Left lung (tissue), 10 donors: ENCODE data around the gene NEB. TPM values are rescaled to one million over a fixed set of nuclear protein-coding genes. Genes with fewer than 3 reads are reported as not detected.

ENCODE experiments used
- ATAC-seq: fragments of 200-7000 bp; cut with Tn5 transposase; one replicate; pipeline ENCODE4 v1.9.1; 2020; ENCODE audit warnings: moderate library complexity
- DNase-seq, 4 donors: peaks; one replicate each; pipeline ENCODE4 v3.0.0-alpha.2; 2013 to 2020
- H3K27ac ChIP-seq, 2 donors: fragments of 200-600 bp; sonication (generic) in 1 of 2; one replicate each; pipeline versions ENCODE4 v1.5.0 to v1.8.0; 2020 to 2021
- H3K27me3 ChIP-seq, 2 donors: fragments of 200-600 bp; sonication (generic) in 1 of 2; one replicate each; pipeline versions ENCODE4 v1.5.0 to v1.8.0; 2020 to 2021
- H3K36me3 ChIP-seq, 2 donors: fragments of 200-600 bp; sonication (generic) in 1 of 2; one replicate each; pipeline versions ENCODE4 v1.5.0 to v1.8.0; 2020 to 2021
- H3K4me1 ChIP-seq, 2 donors: fragments of 200-600 bp; one replicate each; pipeline ENCODE4 v1.8.0; 2021
- H3K4me3 ChIP-seq, 2 donors: fragments of 200-600 bp; sonication (generic) in 1 of 2; one replicate each; pipeline versions ENCODE4 v1.5.0 to v1.8.0; 2020 to 2021; ENCODE audit warnings: mild to moderate bottlenecking in 1 of 2
- H3K9me3 ChIP-seq, 2 donors: fragments of 200-600 bp; sonication (generic) in 1 of 2; one replicate each; pipeline versions ENCODE4 v1.5.0 to v1.8.0; 2020 to 2021
- intact Hi-C, 2 donors: fragments of 100-400 bp; cut with DNase I; formaldehyde crosslinking; loops; one replicate each; pipeline versions ENCODE4 v1.11.2 to v1.14.2; 2022
- polyA plus RNA-seq, 6 donors: library from polyadenylated mRNA; unstranded; fragments of 120-200 nt; gene quantifications; one replicate each; pipeline ENCODE4 v1.2.1, GENCODE V29; 2013; ENCODE audit not compliant: insufficient read length in 6 of 6
- total RNA-seq, 2 donors: library from RNA; stranded (reverse); fragmentation: NEBNext Ultra II Directional; extraction: Animal tissue kit (Norgen Biotek cat#: 25700); gene quantifications; one replicate each; pipeline ENCODE4 v1.2.1, GENCODE V29; 2021
- TF ChIP-seq, protein P1 (sequence below), 2 donors: fragments of 200-600 bp; sonication (generic) in 1 of 2; IDR thresholded peaks; one replicate each; pipeline versions ENCODE4 v1.5.0 to v1.8.0; 2021; ENCODE audit warnings: antibody characterized with exemption in 2 of 2
- donor health status: DM: no; HTN: yes; CAD: no.
- donor health status: DM: no; HTN: no; CAD: no.

Gene NEB
- total and polyA plus RNA-seq, 8 donors, result 1.3 to 9.7 (median 6.6) TPM

DNA sequence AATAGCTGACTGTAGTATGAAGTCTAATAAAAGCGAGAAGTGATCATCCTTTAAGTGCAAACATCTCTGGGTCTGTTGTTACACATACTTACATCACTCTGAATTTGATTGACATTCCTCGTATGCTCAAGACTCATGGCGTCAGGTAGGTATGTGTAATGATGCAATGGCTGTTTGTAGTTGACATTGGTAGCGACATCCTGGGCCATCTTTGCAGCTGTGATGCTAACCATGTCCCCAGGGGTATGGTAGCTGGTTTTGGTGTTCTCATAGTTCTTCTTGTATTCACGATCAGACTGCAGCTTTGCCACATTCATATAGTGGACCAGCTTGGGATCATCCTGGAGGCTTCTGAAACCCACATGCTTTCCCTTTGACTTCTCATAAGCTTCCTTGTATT is 62.0 kb downstream of the NEB start:
- DNase-seq, result no peak
- Histone ChIP-seq H3K36me3 (no peaks in the 10 kb centered on the region), H3K27ac (no peak overlapping the region), H3K4me3 (no peak overlapping the region), H3K4me1 (no peaks in the 10 kb centered on the region), H3K27me3 (no peaks in the 10 kb centered on the region), H3K9me3 (no peaks in the 10 kb centered on the region)
- ATAC-seq, result no peak
- intact Hi-C loops, result no loop called here
- TF ChIP-seq, protein P1, sequence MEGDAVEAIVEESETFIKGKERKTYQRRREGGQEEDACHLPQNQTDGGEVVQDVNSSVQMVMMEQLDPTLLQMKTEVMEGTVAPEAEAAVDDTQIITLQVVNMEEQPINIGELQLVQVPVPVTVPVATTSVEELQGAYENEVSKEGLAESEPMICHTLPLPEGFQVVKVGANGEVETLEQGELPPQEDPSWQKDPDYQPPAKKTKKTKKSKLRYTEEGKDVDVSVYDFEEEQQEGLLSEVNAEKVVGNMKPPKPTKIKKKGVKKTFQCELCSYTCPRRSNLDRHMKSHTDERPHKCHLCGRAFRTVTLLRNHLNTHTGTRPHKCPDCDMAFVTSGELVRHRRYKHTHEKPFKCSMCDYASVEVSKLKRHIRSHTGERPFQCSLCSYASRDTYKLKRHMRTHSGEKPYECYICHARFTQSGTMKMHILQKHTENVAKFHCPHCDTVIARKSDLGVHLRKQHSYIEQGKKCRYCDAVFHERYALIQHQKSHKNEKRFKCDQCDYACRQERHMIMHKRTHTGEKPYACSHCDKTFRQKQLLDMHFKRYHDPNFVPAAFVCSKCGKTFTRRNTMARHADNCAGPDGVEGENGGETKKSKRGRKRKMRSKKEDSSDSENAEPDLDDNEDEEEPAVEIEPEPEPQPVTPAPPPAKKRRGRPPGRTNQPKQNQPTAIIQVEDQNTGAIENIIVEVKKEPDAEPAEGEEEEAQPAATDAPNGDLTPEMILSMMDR (IDR thresholded peaks at IDR 0.05), result no peak

DNA sequence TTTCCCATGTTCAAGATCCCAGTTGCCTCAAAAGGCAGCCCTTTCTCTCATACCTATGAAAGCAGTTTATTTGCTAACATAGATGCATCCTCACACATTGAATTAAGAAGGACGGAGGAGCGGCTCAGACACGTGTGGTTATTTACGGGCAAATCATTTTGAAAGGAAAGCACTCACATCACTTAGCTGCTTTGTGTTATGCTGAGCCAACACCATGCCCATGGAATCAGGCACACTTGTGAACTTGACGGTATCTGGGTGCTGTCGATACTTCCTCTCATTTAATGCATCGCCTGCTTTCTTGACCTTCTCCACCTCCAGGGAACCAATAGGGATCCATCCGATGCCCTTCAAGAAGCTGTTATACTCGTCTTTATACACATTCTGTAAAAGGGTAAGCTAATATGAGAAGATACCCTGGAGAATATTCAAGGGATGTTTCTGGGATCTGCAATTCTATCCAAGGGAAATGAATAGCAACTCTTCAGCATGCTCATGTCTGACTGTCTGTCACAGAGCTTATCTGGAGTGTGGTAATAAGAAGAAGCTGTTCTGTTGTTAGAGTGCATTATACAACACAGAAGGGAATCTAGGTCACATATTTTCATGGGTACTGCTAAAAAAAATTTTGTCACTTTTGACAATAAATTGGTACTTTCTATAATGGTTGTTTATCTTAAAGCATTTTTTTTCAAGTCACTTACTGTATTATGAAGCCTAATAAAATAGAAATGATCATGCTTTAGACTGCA is 63.3 kb downstream of the NEB start:
- Histone ChIP-seq H3K36me3 (no peaks in the 10 kb centered on the region), H3K27ac (no peak overlapping the region), H3K4me3 (no peak overlapping the region), H3K4me1 (no peaks in the 10 kb centered on the region), H3K27me3 (no peaks in the 10 kb centered on the region), H3K9me3 (no peaks in the 10 kb centered on the region)
- ATAC-seq (no peak), DNase-seq (peak in 1 of 4 donors; percentile 28)
- TF ChIP-seq, protein P1 (IDR thresholded peaks at IDR 0.05), result no peak
- intact Hi-C loops, result no loop called here

DNA sequence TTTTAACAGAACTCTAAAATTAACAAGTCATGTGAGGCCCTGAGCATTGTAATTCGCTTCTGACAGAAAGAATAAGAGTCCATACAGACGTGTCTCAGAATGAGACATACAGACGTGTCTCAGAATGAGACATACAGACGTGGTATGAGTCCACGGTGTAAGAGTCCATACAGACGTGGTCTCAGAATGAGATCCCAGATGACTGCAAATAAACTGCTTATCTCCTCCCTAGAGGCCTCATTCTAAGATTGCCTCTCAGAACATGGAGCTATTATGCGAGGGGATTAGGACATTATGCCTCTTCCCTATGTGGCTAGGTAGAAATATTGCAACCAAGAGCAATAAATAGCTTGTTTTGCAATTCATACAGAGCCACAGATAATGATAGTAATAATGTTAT is 63.9 kb downstream of the NEB start:
- H3K36me3 ChIP-seq, result no peaks in the 10 kb centered on the region
- ATAC-seq, result no peak
- H3K27ac ChIP-seq, result no peak overlapping the region
- no peak for DNase-seq
- intact Hi-C loops, result no loop called here
- TF ChIP-seq, protein P1 (IDR thresholded peaks at IDR 0.05), result no peak
- H3K4me3 ChIP-seq, result no peak overlapping the region
- no peaks in the 10 kb centered on the region for H3K9me3 ChIP-seq
- no peaks in the 10 kb centered on the region for H3K4me1 ChIP-seq
- no peaks in the 10 kb centered on the region for H3K27me3 ChIP-seq

DNA sequence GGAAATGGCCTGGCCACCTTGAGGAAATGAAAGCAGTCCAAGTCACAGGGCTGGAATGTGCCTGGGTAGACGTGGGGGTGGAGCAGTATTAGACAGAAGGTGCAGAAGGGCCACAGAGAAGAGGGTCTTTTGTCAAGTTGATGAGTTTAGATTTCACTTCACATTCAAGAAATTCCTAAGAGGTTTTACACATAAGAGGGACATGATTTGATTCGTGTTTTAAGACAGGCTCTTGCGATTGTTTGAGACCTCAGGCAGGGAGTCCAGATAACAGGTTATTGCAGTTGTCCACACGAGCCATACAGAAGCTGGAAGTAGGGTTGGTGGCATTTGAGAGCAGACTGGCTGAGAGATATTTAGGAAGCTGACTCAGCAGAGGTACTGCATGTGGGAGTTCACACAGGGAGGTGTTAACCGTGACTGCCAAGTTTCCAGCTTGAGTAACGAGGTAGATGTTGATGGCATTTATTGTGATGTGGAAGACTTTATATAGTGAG is 64.6 kb downstream of the NEB start:
- Histone ChIP-seq H3K9me3 (no peaks in the 10 kb centered on the region), H3K36me3 (no peaks in the 10 kb centered on the region), H3K4me3 (no peak overlapping the region), H3K4me1 (no peaks in the 10 kb centered on the region), H3K27me3 (no peaks in the 10 kb centered on the region), H3K27ac (no peak overlapping the region)
- intact Hi-C loops, result no loop called here
- ATAC-seq (peak; percentile 58), DNase-seq (no peak)
- TF ChIP-seq, protein P1 (IDR thresholded peaks at IDR 0.05), result no peak

DNA sequence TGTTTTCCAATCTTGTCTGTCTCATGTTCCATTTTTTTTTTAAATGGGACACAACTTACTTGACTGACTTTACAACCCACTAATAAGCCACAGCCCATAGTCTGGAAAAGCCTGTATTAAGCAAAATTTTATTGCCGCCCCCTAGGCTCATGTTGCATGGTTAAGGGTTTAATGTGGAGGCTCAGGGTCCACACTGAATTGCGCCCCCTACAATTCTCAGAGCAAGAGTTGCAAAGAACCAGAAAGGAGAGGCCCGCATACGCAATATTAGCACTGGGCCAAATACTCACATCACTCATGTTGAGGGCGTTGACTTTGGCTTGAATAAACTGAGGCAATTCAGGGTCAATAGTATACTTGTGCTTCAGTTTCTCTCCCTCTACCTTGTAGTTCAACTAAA is 65.5 kb downstream of the NEB start:
- Histone ChIP-seq H3K27ac (no peak overlapping the region), H3K36me3 (no peaks in the 10 kb centered on the region), H3K9me3 (no peaks in the 10 kb centered on the region), H3K4me3 (no peak overlapping the region), H3K27me3 (no peaks in the 10 kb centered on the region), H3K4me1 (no peaks in the 10 kb centered on the region)
- DNase-seq, result no peak
- intact Hi-C loops, result no loop called here
- no peak for ATAC-seq
- TF ChIP-seq, protein P1 (IDR thresholded peaks at IDR 0.05), result no peak
